Activated T-helper 17 cell treated with anti-CD3 and anti-CD28 coated beads, Interleukin-2, amount 50 U/mL, for 72 hours (primary cell): Measurements from ENCODE around the gene LUC7L2. TPM values are rescaled to one million over a fixed set of nuclear protein-coding genes. Genes with fewer than 3 reads are reported as not detected.
"Not testable (repeated sequence)": the region's sequence is repeated elsewhere in the genome, so short reads cannot be mapped to it uniquely, and the experiment has no call there.

ENCODE experiments used
- ATAC-seq: fragments of 150-1000 bp; cut with Tn5 transposase; replicated peaks from 2 replicates; pipeline ENCODE4 v1.10.0; 2021; ENCODE audit warnings: mild to moderate bottlenecking, moderate library complexity
- H3K27ac Mint-ChIP-seq: one replicate; pipeline ENCODE4 v1.8.0; 2022; ENCODE audit warnings: mixed read lengths
- H3K27me3 Mint-ChIP-seq: one replicate; pipeline ENCODE4 v1.8.0; 2022; ENCODE audit warnings: mixed read lengths
- H3K36me3 Mint-ChIP-seq: one replicate; pipeline ENCODE4 v1.8.0; 2022; ENCODE audit warnings: low read depth, mild to moderate bottlenecking, mixed read lengths
- H3K4me1 Mint-ChIP-seq: one replicate; pipeline ENCODE4 v1.8.0; 2022; ENCODE audit warnings: mixed read lengths
- H3K4me3 Mint-ChIP-seq: one replicate; pipeline ENCODE4 v1.8.0; 2022; ENCODE audit warnings: mild to moderate bottlenecking, mixed read lengths
- H3K9me3 Mint-ChIP-seq: one replicate; pipeline ENCODE4 v1.8.0; 2022; ENCODE audit warnings: mixed read lengths
- total RNA-seq, 2 donors: library from RNA; stranded (reverse); gene quantifications; one replicate each; pipeline ENCODE4 v1.2.3, GENCODE V29; 2022

Gene LUC7L2
- 100 to 1,000 TPM; 115 to 130 TPM for total RNA-seq

- Mint-ChIP-seq H3K27ac (peak within 1 kb of the TSS; percentile 100), H3K9me3 (no peaks in the 10 kb centered on the region), H3K27me3 (no peaks in the 10 kb centered on the region), H3K36me3 (peaks cover 60% of the 10 kb centered on the region), H3K4me3 (peak within 1 kb of the TSS; percentile 99), H3K4me1 (peaks cover 11% of the 10 kb centered on the region)
- ATAC-seq, result peak; percentile 81
These were observed at the start of gene LUC7L2 for GRCh38 chr7:139359366-139360209. LUC7L2 (plus strand) TSS chr7:139359894; CDS start chr7:139360262, 368 bp downstream.

DNA sequence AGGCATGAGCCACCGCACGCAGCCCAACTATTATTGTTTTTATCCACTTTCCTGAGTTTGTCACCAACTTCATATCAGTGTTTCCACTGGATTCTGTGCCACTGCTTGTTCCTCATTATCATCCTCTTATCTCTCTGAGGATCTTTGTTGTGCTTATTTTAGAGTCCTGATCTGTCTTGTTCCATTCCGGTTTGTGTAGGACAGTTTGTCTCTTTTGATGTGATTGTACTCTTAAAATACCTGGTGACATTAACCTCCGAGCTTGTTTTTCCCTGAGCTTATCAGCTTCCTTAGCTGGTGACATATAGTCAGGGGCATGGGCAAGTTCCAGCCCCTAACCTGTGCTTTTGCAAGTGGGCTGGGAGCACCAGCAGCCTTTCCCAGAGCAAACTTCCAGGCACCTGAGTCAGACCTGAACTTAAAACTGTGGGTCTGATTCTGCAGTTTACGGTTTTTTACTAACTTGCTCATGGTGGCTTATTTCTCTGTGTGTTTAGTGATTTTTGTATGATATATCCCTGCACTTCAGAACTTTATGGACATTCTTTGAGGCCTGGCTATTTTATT lies 41.7 kb upstream of the LUC7L2 start:
- no peak overlapping the region for H3K4me3 Mint-ChIP-seq
- no peaks in the 10 kb centered on the region for H3K36me3 Mint-ChIP-seq
- H3K27me3 Mint-ChIP-seq, result no peaks in the 10 kb centered on the region
- H3K27ac Mint-ChIP-seq, result no peak overlapping the region
- ATAC-seq, result no peak
- H3K9me3 Mint-ChIP-seq, result no peaks in the 10 kb centered on the region
- H3K4me1 Mint-ChIP-seq, result no peaks in the 10 kb centered on the region

- Mint-ChIP-seq H3K27ac (no peak overlapping the region), H3K4me3 (no peak overlapping the region), H3K36me3 (no peaks in the 10 kb centered on the region), H3K9me3 (no peaks in the 10 kb centered on the region), H3K4me1 (no peaks in the 10 kb centered on the region), H3K27me3 (no peaks in the 10 kb centered on the region)
- no peak for ATAC-seq
These were observed 38.5 kb upstream of the LUC7L2 start for GRCh38 chr7:139321071-139321745.

DNA sequence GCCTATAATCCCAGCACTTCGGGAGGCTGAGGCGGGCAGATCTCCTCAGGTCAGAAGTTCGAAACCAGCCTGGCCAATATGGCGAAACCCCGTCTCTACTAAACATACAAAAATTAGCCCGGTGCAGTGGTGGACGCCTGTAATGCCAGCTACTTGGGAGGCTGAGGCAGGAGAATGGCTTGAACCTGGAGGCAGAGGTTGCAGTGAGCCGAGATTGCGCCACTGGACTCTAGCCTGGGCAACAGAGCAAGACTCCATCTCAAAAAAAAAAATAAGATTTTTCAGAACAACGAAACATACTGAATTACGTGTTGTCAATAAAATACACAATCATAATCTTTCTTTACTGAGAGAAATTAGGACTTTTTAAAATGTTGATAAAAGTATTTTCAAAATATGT lies 35.0 kb upstream of the LUC7L2 start:
- not testable (repeated sequence) for H3K27me3 Mint-ChIP-seq

GRCh38 chr7:139328375-139328774 lies 31.3 kb upstream of the LUC7L2 start:
- H3K27me3 Mint-ChIP-seq, result no peaks in the 10 kb centered on the region
- H3K27ac Mint-ChIP-seq, result no peak overlapping the region
- no peaks in the 10 kb centered on the region for H3K9me3 Mint-ChIP-seq
- no peaks in the 10 kb centered on the region for H3K36me3 Mint-ChIP-seq
- no peak overlapping the region for H3K4me3 Mint-ChIP-seq
- no peak for ATAC-seq
- peaks cover 6% of the 10 kb centered on the region for H3K4me1 Mint-ChIP-seq

More for the DNA sequence above, 35.0 kb upstream of the LUC7L2 start:
- not testable (repeated sequence) for H3K9me3 Mint-ChIP-seq, H3K4me1 Mint-ChIP-seq, ATAC-seq, H3K27ac Mint-ChIP-seq, H3K4me3 Mint-ChIP-seq, H3K36me3 Mint-ChIP-seq

DNA sequence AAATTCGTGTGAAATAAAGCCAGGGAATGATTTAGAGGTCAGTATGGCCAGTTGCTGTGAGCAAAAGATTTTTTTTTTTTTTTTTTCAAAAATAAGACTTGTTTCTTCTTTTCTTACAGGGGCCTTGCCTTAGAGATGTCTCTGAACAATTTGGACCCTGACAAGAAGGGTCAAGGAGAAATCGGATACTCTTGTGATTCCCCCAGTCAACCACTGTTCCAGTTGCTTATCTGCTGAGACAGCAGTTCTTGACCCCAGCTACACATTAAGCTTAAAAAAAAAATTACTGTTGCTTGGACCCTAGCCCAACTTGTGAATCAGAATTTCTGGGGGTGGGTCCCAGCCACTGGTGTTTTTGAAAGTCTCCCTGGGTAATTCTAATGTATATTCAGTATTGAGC lies 30.6 kb upstream of the LUC7L2 start:
- no peak overlapping the region for H3K27ac Mint-ChIP-seq
- H3K4me3 Mint-ChIP-seq, result no peak overlapping the region
- no peaks in the 10 kb centered on the region for H3K27me3 Mint-ChIP-seq
- H3K9me3 Mint-ChIP-seq, result no peaks in the 10 kb centered on the region
- no peaks in the 10 kb centered on the region for H3K36me3 Mint-ChIP-seq
- no peak for ATAC-seq
- H3K4me1 Mint-ChIP-seq, result peaks cover 6% of the 10 kb centered on the region

DNA sequence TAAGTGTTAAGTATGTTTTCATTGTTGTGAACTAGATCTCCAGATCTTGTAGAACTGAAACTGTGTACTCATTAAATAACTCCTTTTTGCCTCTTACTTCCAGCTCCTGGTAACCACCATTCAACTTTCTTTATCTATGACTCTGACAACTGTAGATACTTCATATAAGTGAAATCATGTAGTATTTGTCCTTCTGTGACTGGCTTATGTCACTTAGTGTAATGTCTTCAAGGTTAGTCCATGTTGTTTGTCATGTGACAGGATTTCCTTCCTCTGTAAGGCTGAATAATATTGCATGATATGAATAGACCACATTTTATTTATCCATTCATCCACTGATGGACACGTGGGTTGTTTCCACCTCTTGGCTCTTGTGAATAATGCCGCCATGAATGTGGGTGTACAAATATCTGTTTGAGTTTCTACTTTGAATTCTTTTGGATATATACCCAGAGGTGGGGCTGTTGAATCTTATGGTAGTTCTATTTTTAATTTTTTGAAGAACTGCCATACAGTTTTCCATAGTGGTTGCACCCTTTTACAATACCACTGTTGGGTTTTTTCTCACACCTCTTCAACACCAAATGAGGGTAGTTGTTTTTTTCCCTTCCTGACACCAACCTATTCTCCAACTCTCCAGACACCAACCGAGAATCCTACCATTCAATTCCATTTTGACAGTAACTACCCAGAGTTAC lies 29.2 kb upstream of the LUC7L2 start:
- H3K36me3 Mint-ChIP-seq, result no peaks in the 10 kb centered on the region
- H3K4me1 Mint-ChIP-seq, result peaks cover 6% of the 10 kb centered on the region
- H3K27me3 Mint-ChIP-seq, result no peaks in the 10 kb centered on the region
- no peak overlapping the region for H3K4me3 Mint-ChIP-seq
- H3K27ac Mint-ChIP-seq, result peak overlapping the region; percentile 23
- no peaks in the 10 kb centered on the region for H3K9me3 Mint-ChIP-seq
- peak; percentile 89 for ATAC-seq

DNA sequence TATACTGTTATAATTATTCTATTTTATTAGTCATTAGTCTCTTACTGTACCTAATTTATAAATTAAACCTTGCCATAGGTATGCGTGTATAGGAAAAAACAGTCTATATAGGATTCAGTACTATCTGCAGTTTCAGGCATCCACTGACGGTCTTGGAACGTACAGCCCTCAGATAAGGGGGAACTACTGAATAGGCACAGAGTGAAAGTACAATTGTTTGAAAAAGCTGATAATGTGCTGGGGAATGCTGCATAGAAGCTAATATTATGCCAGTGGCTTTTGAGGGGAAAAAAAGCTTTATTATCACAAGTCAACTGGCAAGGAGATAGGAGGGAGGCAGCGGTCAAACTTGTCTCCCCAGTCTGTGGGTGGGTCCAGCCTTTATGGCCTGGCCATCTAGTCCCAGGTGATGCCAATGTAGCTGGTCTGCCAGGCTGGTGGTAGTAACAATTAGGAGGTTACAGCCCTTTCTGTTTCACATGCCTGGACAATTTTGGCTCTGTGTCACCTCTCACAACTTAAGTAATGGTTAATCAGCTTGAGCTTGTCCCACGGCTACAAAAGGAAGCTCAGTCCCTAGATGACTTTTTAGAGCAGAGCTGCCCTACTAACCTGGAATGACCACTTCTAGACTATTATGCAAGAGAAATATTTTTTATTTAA lies 26.9 kb upstream of the LUC7L2 start:
- Mint-ChIP-seq H3K27ac (no peak overlapping the region), H3K36me3 (no peaks in the 10 kb centered on the region), H3K9me3 (no peaks in the 10 kb centered on the region), H3K4me1 (peaks cover 6% of the 10 kb centered on the region), H3K27me3 (no peaks in the 10 kb centered on the region), H3K4me3 (no peak overlapping the region)
- ATAC-seq, result no peak

- H3K4me3 Mint-ChIP-seq, H3K9me3 Mint-ChIP-seq, H3K4me1 Mint-ChIP-seq, H3K27me3 Mint-ChIP-seq, H3K36me3 Mint-ChIP-seq, H3K27ac Mint-ChIP-seq, ATAC-seq: not testable (repeated sequence)
These were observed 26.3 kb upstream of the LUC7L2 start for GRCh38 chr7:139333443-139333842.

GRCh38 chr7:139334399-139335150 lies 25.1 kb upstream of the LUC7L2 start:
- peaks cover 12% of the 10 kb centered on the region for H3K4me1 Mint-ChIP-seq
- H3K27ac Mint-ChIP-seq, result no peak overlapping the region
- H3K36me3 Mint-ChIP-seq, result peaks cover 6% of the 10 kb centered on the region
- peaks cover 4% of the 10 kb centered on the region for H3K9me3 Mint-ChIP-seq
- H3K27me3 Mint-ChIP-seq, result no peaks in the 10 kb centered on the region
- no peak for ATAC-seq
- H3K4me3 Mint-ChIP-seq, result no peak overlapping the region

DNA sequence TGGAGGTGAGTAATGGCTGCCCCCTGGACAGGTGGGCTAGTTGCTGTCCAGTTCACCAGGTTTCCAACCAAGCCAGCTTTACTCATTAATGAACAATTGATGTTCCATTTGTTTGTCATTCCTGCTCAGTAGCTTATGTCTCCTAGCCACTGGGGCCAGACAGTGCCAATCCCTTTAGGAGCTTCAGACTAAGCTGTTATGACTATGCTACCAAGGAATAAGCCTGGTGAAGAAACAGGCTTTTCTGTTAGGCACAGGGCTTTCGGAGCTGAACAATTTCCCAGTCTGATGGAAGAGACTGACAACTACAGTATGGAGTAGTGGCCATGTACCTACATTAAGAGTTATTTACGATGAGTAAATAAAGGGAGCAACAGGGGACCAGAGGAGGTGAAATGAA lies 20.7 kb upstream of the LUC7L2 start:
- Mint-ChIP-seq H3K27me3 (peaks cover 4% of the 10 kb centered on the region), H3K4me1 (peaks cover 22% of the 10 kb centered on the region), H3K36me3 (peaks cover 25% of the 10 kb centered on the region), H3K27ac (peak overlapping the region; percentile 100), H3K9me3 (peaks cover 9% of the 10 kb centered on the region), H3K4me3 (peak overlapping the region; percentile 93)
- ATAC-seq, result no peak

- Mint-ChIP-seq H3K9me3 (peaks cover 9% of the 10 kb centered on the region), H3K4me1 (peaks cover 22% of the 10 kb centered on the region), H3K4me3 (peak overlapping the region; percentile 93), H3K27ac (peak overlapping the region; percentile 100), H3K27me3 (peaks cover 4% of the 10 kb centered on the region), H3K36me3 (peaks cover 25% of the 10 kb centered on the region)
- ATAC-seq, result no peak
These were observed 20.0 kb upstream of the LUC7L2 start for GRCh38 chr7:139339698-139340036.

DNA sequence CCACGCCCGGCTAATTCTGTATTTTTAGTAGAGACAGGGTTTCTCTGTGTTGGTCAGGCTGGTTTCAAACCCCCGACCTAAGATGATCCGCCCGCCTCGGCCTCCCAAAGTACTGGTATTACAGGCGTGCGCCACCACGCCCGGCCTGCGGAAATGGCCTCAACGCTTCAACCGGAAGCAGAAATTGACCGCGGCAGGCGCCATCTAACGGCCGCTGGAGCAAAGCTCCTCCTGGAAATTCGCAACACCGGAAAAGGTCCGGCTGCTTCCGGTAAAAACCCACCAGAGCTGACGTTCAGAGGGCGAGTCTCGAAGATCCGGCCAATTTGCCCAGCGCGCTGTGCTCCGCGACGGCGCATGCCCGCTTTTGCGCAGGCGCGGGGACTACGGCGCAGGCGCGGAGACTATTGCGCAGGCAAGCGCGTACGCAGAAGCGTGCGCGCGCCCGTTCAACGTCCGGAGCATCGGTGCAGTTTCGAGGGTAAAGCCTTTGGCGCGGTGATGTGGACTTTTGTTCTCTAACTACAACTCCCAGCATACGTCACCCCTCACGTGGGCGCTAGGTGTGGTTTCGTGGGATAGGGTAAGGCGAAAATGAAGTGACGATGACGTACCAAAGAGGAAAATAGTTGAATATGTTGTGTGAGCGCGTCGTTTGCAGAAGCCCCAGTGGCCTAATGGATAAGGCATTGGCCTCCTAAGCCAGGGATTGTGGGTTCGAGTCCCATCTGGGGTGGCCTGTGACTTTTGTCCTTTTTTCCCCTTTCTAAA lies 19.5 kb upstream of the LUC7L2 start:
- peaks cover 4% of the 10 kb centered on the region for H3K27me3 Mint-ChIP-seq
- H3K9me3 Mint-ChIP-seq, result peaks cover 9% of the 10 kb centered on the region
- peaks cover 22% of the 10 kb centered on the region for H3K4me1 Mint-ChIP-seq
- peak overlapping the region; percentile 93 for H3K4me3 Mint-ChIP-seq
- ATAC-seq, result peak; percentile 83
- peak overlapping the region; percentile 100 for H3K27ac Mint-ChIP-seq
- H3K36me3 Mint-ChIP-seq, result peaks cover 25% of the 10 kb centered on the region
